Measurements from ENCODE around the gene FOXF1.

The FOXF1 gene

DNA sequence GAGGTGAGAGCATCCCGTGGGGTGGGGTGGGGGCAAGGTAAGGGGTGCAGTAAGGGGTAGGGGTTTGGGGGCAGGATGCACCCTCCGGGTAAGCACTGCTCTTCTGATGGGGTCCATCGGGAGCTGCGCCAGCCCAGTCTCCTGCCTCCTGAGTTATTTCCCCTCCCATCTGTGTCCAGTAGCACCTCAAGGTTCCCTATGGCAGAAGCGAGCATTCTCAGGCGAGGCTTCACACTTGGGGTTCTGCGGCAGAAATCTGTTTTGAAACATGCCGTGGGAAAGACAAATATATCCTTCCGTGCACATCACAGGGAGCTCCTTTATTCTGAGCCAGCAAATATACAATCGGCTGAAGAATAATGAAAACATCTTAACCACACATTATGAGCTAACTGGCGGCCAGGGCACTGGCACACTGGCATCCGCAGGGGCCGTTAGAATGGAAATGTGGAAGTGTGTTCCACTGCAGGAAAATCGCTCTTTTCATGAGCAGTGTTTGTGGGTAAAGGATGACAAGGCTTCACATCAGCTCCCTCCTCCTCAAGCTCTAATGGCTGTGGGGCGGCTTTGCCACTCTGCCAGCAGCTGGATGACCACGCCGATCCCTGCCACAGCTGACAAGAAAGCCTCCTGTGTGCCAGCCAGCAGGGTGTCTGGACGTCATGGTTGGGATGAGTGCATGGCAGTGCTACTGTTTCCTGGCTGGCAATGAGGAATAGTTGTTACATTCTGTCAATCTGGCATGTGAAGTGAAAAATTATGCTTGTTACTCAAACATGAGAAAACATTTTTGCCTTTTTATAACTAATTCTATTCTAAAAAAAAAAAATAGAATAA is 24.7 kb downstream of the FOXF1 start:
- DNase-seq (ENCODE audit: low spot score), result peak; percentile 91

DNA sequence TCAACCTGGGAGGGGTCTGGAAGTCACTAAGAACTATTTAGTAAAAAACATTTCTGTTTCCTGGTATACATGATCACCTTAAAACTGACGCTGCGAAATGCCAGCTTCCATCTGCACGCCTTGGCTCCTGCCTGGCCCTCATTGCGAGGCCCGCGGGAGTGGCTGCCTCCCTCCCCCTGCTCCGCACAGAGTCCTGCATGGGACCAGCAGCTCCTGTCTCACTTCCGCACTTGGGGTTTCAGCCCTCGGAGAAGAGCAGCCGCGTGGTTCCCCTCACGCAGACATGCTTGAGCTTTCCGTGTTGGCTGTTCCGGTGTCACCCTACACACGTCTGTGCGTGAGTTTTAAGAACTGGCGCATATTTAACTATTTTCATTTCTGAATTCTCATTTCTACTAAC is 26.3 kb downstream of the FOXF1 start:
- no peak for DNase-seq (ENCODE audit: low spot score)

DNA sequence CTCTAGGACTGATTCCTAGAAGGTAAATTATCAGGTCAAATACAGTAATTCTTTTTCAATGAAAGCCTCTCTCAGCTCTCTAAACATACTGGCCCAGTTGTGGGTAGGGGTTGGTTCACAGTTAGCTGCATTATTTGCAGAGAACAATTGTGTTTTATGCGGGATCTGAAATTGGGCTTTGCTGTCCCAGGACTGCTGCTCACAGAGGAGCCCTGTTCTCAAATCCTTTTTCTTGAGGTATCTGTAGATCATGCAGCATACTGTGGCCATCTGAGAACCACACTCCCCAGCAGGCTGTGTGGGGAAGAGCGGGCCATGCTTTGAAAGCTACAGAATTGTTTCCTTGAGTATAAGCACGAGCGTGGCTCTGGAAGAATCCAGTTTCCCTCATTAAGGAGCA is 27.2 kb downstream of the FOXF1 start:
- DNase-seq (ENCODE audit: low spot score), result peak; percentile 89

DNA sequence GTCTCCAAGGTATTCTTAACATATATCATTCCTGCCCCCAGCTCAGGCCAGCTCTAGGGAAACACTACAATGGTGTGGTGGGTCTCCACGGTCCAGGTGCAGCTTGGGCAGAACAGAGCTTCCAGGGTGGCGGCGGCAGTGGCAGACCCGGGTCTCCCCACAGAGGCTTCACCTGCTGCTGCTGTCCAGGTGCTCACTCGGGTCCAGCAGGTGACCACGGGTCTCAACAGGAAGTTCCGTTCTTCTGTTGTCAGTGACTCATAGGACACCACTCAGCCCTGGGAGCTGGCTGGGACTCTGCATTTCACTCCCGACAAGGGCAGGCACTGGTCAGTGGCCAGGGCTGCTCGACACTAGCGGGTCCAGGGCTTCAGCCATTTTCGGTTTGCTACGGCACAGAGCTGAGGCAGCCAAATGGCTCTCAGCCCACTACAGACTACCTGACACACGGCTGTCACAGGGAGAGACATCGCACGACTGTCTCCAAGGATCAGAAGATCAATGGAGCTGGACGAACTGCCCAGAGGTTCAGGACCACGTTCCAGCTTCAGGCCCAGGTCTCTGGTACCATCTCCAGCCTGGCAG is 28.0 kb downstream of the FOXF1 start:
- no peak for DNase-seq (ENCODE audit: low spot score)

DNA sequence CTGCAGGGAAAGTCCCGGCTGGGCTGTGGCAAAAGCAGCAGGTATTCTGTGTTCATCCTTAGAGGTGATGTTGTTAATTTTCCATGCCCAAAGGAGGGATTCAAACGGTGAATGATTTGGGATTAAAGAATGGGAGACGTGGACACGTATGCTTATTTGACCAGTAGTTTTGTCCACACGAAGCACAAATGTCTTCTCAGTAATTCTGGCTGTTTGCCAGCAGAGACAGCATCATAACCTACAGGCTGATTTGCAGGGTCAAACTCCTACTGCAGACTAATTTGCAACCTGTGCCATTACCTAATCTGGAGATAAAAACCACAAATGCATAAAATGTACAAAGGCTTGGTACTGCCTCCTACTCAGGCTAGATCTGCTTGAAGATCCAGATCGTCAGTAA is 30.6 kb downstream of the FOXF1 start:
- no peak for DNase-seq (ENCODE audit: low spot score)

DNA sequence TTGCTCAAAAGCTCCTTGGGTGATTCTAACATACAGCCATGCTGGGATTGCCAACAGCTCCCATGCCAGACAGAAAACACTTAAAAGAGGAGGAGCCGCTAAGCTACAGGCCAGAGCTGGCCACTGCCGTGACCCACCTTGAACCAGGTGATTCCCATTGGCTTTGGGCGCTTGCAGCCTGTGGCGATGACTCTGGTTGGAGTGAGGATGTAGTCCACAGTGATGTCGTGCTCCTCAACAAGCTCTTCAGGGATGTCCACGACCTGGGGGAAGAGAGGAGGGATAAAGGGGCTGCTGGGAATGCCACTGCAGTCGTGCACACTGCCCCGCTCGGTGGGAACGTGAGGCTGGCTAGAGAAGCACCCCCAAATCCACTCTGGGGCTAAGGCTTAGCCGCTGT is 31.2 kb downstream of the FOXF1 start:
- no peak for DNase-seq (ENCODE audit: low spot score)

DNA sequence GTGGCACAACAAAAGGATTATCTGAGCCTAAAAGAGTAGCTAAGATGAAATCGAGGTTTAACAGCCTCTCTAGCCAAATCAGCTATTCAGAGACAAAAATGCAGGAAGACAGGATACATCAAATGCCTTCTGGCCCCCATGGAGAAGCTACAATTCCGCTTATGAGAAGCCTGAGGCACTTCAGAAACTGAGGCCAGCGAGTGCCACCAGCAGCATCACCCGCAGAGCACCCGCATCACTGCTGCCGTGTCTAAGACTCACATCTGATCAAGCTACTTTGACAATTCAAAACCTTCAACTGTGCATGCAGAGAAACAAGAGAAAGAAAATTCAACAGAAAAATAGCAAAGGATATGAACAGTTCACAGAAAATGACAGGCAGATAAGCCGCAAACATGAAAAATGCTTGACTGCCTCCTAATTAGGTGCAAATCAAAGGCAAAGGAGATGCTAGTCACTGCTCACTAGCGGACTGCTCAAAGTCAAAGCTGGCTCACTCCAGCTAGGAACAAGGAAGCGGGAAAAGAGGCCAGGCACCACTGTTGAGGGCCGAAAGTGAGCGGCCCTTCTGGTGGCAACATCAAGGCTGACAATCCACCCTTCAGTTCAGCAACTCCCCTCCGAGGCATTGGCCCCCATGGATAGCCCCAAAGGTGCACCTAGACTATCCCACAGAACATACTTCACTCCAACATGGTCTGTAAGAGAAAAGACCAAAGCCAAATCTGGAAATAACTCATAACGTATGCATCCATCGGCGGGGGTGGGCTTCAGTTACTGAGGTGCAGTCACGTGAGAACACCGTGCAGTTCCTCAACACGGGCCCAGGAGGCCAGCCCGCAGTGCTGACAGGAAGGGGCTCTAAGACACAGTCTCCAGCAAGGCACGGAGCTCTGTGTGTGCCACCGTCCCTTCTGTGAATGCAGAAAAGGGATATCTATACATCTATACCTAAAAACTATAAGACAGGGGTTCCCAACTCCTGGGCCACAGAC is 32.7 kb downstream of the FOXF1 start:
- no peak for DNase-seq (ENCODE audit: low spot score)

DNA sequence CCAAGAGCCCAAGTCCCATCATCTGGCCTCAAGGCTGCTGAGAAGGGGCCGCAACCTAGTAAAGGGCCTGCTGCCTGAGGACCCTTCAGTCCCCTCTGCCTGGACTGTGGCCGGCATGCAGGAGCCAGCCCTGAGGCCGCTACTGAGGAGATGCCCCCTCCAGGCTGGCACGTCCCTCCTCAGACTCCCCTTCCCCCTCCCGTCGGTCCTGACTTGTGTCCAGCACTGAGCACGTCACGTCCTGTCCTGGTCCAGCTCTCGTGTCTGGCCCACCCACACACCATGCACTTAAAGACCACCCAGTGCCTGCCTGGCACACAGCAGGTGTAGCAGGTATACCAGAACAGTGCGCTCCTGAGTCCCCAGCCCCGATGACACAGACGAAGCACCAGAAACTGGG is 35.2 kb downstream of the FOXF1 start:
- DNase-seq (ENCODE audit: low spot score), result no peak

DNA sequence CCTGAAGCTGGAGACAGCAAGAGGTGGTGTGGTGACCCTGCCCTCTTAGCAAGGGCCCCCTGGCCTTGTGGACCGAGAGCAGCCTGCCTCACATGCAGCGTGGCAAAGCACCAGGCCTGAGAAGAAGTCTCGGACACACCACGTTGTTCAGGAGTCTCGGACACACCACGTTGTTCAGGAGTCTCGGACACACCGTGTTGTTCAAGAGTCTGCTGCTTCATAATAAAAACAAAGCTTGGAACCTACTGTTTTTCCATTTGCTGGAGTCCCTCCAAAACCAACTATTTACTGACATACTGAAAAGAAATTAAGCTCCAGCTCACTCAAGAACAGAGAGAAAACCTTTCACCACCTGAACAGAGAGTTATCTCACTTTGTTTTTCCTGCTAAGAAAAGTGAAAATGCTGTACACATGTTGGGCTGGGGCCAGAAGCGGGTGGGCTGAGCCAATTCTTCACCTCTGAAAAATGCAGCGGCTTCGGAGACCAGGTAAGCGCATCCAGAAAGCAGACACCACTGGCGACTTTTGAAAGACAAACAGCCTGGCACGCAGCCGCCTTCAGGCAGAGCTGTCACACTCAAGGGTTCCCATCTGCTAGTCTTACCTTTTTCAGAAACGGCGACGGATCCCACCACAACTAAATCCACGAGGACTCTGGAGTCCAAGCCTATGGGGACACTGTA is 35.8 kb downstream of the FOXF1 start:
- DNase-seq (ENCODE audit: low spot score), result no peak

DNA sequence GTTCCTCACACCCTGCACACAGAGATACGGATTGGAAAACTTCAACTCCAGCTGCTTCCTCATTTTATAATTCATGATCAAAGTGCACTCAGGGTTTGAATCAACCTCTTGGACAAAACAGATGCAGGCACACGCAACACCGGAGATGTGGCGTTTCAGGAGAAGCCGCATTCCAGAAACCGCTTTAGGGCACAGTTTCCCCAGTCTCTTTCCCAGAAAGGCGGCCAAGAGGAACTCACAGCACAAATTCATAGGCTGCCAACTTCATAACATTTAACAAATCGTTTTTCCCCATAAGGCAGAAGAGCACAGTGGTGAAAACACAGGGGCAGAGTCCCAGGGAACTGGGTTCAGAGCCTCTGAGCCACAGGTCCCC is 36.3 kb downstream of the FOXF1 start:
- DNase-seq (ENCODE audit: low spot score), result no peak

DNA sequence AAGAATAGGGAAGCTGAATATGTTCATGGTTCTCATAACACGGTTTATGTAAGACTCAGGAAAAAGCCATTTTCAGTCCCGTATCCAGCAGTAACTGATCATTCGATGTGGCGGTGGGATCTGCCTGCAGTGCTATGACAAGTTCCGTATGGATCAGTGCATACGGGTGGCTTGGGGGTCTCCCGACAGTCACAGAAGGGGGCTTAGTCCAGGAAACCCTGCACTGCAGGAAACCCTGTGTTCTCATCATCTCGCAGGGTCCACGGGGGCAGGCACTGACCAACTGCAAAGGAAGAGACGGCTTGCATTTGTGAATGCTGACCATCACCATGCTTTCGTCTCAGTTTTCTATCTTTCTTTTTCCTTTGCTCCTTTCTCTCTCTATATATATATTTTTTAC is 37.0 kb downstream of the FOXF1 start:
- DNase-seq (ENCODE audit: low spot score), result no peak

DNA sequence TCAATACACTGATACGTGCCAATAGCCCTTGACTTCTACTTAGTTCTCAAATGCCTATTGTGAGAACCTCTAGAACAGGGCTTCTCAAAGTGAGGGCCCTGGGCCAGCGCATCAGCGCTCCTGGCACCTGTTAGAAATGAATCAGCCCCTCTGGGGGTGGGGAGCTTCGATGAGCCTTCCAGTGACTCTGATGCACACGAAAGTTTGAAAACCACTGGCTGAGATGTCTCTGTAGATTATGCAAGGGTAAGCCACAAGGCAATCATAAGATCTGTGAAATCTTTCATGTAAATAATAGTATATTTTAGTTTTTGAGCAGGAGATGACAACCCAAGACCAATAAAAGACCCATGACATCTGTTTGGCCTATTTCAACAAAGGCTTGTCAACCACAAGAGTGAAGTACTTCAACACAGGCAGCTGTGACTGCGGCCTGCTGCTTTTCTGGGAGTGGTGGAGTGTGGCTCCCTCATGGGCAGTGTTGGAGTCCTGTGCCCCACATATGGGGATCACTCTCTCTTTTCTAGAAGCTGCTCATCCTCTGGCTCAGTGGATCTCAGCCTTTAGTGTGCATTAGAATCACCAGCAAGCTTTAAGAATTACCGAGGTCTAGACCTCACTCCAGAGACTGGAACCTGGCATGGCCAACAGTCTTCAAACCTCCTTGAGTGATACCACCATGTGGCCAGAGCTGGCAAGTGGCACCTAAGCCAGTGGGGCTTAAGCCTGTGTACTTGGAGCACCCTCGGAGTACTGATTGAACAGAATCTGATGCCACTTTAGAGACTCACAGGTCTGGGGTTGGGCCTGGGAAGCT is 39.0 kb downstream of the FOXF1 start:
- DNase-seq (ENCODE audit: low spot score), result no peak

DNA sequence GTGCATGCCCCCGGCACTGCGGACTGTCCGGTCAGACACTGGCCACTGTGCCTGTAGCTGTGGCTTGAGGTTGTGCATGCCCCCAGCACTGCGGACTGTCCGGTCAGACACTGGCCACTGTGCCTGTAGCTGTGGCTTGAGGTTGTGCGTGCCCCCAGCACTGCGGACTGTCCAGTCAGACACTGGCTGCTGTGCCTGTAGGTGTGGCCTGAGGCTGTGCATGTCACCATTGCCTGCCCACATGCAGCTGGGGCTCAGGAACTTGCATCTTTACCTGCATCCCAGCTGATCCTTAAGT is 39.5 kb downstream of the FOXF1 start:
- no peak for DNase-seq (ENCODE audit: low spot score)

DNA sequence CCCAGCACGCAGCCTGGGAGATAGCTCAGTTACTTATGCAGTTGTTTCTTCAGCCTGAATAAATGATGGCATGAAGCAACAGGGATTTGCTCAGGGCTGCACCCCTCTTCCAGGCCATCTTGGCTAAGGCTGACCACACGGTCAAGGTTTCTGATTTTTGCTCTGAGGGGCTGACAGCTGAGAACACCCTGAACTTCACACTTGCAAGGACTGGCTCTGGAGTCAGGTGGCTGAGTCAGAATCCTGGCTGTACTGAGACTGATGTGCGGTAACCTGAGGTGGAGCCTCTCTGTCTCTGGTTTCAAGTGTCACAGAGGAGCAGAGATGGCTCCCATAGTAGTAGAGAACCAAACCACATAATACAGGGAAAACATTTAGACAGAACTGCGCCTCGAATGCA is 40.0 kb downstream of the FOXF1 start:
- no peak for DNase-seq (ENCODE audit: low spot score)

DNA sequence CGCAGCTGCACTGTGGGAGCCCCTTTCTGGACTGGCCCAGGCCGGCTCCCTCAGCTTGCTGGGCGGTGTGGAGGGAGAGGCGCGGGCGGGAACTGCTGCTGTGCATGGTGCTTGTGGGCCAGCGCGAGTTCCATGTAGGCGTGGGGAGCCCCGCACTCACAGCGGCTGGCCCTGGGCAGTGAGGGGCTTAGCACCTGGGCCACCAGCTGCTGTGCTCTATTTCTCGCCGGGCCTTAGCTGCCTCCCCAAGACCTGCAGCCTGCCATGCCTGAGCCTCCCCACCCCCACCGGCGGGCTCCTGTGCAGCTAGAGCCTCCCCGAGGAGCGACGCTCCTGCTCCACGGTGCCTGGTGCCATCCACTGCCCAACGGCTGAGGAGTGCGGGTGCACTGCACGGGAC is 43.0 kb downstream of the FOXF1 start:
- DNase-seq (ENCODE audit: low spot score), result no peak

DNA sequence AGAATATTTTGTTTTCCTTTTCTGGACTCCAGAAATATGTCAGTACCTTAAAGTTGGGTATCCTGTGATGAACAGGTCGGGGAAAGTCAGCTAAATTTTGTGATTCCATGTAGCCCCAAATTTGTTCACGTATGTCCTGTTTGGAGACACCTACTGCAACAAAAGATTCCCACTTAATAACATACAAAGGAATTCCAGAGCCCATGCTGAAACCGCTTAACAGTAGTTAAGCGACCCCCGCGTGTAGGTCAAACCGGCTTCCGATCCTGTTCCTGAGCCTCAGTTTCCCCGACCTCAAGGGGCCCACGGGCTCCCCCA is 44.2 kb downstream of the FOXF1 start:
- DNase-seq (ENCODE audit: low spot score), result no peak

DNA sequence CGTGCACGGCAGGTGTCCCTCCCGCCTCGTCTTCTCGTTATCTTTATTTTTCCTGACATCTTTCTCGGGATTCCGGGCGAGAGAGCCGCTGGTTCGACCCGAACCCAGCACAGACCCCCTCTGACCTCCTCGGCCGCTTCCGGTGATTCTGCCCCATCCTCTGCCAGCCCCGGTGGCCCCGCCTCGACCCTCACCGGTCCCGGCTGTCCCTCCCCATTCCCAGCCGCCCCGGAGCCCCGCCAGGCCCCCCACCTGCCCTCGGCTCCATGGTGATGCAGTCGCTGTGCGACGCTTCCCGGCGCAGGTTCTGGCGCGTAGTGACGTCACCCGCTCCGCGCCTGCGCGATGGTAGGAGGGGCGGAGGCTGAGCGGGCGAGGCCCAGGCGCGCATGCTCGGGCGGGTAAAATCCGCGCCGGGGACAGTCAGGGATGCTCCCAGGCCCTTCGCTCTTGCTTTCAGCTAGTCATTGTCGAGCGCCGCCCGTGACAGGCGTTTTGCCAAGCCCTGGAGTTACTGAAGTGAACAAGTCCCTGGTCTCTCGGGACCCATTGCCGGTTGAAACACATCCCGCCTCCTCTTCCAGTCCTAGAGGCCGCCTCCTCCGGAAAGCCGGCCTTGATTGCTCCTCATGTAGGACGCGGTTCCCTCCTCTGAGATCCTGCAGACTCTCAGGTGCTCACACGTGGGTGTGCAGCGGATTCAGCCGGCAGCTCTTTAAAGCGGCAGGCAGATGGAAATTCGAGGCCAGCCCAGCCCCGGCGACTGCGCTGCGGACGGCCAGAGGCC is 44.8 kb downstream of the FOXF1 start, which contains the start of gene MTHFSD:
Gene MTHFSD (minus strand): TSS at position 319 of the 787 bp plus-strand sequence. CDS start 51 bp downstream, at position 268.
- peak; percentile 84 for DNase-seq (ENCODE audit: low spot score)

DNA sequence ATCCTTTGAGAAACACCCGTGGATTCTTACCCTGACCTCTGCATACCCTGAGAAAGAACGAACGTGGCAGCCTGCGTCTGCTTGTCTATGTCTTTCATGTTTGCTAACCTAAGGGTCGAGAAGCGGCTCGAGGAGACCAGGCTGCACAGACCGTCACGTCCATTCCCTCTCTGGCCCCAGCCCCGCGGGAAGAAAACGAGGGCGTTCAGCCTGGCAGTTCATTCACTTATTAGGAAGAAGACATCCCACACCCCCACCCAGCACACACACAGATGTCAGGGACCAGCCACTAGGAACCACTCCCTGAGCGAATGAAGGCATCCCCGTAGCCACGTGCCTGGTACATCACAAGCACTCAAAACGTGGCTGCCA is 45.4 kb downstream of the FOXF1 start:
- DNase-seq (ENCODE audit: low spot score), result no peak

DNA sequence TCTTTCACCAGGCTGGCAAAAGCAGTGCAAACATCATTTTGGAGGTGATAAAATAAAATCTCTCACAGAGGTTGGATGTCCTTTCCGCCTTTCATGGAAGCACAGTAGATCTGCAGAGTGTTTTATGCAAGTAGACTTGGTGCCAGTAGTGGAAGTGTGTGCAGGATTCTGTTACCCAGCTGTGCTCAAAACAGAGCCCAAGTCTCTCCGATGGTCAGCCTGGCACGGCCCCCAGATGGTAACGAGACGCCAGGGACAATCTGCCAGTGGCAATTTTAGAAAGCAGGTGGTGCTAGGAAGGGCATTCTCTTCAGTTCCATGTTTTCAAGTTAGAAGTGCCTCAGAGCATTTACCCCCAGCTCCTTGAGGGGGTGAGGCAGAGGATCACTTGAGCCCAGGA is 46.2 kb downstream of the FOXF1 start:
- DNase-seq (ENCODE audit: low spot score), result no peak

DNA sequence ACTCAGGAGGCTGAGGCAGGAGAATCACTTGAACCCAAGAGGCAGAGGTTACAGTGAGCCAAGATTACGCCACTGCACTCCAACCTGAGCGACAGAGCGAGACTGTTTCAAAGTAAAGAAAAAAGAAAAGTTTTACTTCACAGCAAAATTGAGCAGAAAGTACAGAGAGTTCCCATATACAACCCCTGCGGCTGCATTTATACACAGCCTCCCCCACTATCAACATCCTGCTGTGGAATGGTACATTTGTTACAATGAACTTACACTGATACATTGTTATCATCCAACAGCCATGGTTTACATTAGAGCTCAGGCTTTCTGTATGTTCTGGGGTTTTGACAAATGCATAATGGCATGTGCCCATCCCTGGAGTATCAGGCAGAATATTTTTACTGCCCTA is 47.3 kb downstream of the FOXF1 start:
- DNase-seq (ENCODE audit: low spot score), result no peak
